Measurements from ENCODE around the gene TEX54. TPM values are rescaled to one million over a fixed set of nuclear protein-coding genes. Genes with fewer than 3 reads are reported as not detected.

Gene TEX54
- 1 to 10 TPM in 5 of 6 donors, not detected in 1; 2.3 to 7.0 (median 3.7) TPM for polyA plus RNA-seq (ENCODE audit: low read depth in 6 of 6)

DNA sequence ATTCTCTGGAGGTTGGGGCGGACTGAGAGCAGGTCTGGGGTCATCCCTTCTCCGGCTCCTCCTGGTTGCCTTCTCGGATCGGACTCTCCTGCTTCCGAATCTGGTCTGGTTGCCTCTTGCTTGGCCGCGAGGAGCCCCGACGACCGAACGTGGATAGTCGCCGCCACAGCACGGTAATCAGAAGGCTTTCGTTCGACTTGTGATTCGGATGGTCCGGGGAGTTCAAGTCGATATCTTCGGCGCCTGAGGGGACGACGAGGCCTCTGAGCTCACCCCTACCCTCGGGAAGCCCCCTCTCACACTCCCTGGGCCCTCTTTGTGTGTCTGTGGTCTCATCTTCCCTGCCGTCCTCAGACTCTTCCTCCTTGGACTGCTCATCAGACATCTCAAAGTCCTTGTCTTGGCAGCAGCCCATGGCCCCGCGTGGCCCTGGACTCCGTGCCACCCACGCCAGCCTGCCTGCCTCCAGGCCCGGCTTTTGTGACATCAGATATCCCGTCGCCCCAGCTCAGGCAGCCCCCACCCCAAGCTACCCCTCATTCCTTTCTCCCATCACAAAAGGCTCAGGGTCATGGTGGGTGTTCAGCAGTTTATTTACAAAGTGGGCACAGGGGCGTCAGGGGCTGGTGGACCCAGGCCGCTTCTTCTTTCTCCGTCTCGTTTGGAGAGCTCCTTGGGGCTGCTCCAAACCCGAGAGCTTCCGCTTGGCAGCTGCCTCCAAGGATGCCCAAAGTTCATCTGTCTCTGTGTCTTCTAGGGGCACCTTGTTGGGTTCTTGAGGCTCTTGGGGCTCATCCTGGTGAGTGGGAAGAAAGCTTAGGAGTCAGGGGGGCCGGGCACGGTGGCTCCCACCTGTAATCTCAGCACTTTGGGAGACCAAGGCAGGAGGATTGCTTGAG is at the start of gene TEX54:
Gene TEX54, minus strand, starts transcription at position 506 of the 899 bp plus-strand sequence.
- H3K4me3 Mint-ChIP-seq = peak within 1 kb of the TSS; percentile 90 to 100 (median 98)
- peaks cover 9 to 11% of the 10 kb centered on the region in 2 donors for H3K36me3 Mint-ChIP-seq
- DNase-seq (no peak), ATAC-seq (ENCODE audit: low read depth in 2 of 2) (peak; percentile 2 to 3)
- peak within 1 kb of the TSS; percentile 97 to 100 (median 99) for H3K27ac Mint-ChIP-seq
- no peaks in the 10 kb centered on the region for H3K27me3 Mint-ChIP-seq
- peaks cover 38 to 55% (median 47%) of the 10 kb centered on the region in 3 donors for H3K4me1 Mint-ChIP-seq
- no peaks in the 10 kb centered on the region for H3K9me3 Mint-ChIP-seq

DNA sequence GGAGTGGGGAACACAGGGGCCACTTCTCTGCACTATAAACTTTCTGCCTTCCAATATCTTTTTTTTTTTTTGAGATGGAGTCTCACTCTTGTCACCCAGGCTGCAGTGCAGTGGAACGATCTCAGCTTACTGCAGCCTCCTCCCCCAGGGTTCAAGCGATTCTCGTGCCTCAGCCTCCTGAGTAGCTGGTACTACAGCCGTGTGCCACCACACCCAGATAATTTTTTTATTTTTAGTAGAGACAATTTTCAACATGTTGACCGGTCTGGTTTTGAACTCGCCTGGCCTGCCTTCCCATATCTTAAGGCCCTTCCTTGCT is 49.7 kb upstream of the TEX54 start:
- peak overlapping the region in 5 of 6 donors; percentile 65 to 98 (median 88) for H3K27ac Mint-ChIP-seq
- peak overlapping the region; percentile 99 to 100 (median 100) for H3K4me3 Mint-ChIP-seq
- no peaks in the 10 kb centered on the region for H3K27me3 Mint-ChIP-seq
- peaks cover 37 to 43% (median 41%) of the 10 kb centered on the region in 3 donors for H3K4me1 Mint-ChIP-seq
- no peak for ATAC-seq (ENCODE audit: low read depth in 2 of 2)
- no peaks in the 10 kb centered on the region for H3K9me3 Mint-ChIP-seq
- peaks cover 5 to 40% of the 10 kb centered on the region in 2 donors for H3K36me3 Mint-ChIP-seq
- no peak for DNase-seq

GRCh38 chr11:62881579-62882430 is 49.2 kb upstream of the TEX54 start:
- peak overlapping the region; percentile 99 to 100 (median 100) for H3K4me3 Mint-ChIP-seq
- H3K4me1 Mint-ChIP-seq = peaks cover 37 to 43% (median 43%) of the 10 kb centered on the region in 3 donors
- H3K36me3 Mint-ChIP-seq = peaks cover 5 to 34% of the 10 kb centered on the region in 2 donors

DNA sequence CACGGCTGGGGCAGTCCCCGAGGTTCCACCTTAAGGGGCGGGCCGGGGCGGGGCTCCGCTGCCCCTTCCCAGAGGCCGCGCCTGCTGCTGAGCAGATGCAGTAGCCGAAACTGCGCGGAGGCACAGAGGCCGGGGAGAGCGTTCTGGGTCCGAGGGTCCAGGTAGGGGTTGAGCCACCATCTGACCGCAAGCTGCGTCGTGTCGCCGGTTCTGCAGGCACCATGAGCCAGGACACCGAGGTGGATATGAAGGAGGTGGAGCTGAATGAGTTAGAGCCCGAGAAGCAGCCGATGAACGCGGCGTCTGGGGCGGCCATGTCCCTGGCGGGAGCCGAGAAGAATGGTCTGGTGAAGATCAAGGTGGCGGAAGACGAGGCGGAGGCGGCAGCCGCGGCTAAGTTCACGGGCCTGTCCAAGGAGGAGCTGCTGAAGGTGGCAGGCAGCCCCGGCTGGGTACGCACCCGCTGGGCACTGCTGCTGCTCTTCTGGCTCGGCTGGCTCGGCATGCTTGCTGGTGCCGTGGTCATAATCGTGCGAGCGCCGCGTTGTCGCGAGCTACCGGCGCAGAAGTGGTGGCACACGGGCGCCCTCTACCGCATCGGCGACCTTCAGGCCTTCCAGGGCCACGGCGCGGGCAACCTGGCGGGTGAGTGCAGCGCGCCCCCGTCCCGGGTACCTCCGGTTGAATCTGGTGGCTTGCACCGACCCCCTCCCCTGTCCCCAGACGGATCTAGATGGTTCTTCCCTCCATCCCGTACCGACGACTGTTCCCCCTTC is 48.4 kb upstream of the TEX54 start, which contains the start of gene SLC3A2:
Gene SLC3A2, plus strand, starts transcription at position 94 of the 776 bp plus-strand sequence. Its CDS starts 128 bp downstream, at position 222.
- no peaks in the 10 kb centered on the region for H3K9me3 Mint-ChIP-seq
- H3K36me3 Mint-ChIP-seq = peaks cover 5 to 33% of the 10 kb centered on the region in 2 donors
- peaks cover 37 to 43% (median 43%) of the 10 kb centered on the region in 3 donors for H3K4me1 Mint-ChIP-seq
- ATAC-seq (ENCODE audit: low read depth in 2 of 2) = peak; percentile 82
- H3K4me3 Mint-ChIP-seq = peak within 1 kb of the TSS; percentile 99 to 100 (median 100)
- peak within 1 kb of the TSS; percentile 98 to 100 (median 98) for H3K27ac Mint-ChIP-seq
- DNase-seq = peak; percentile 83
- no peaks in the 10 kb centered on the region for H3K27me3 Mint-ChIP-seq

More at GRCh38 chr11:62881579-62882430, 49.2 kb upstream of the TEX54 start:
- DNase-seq = no peak
- no peaks in the 10 kb centered on the region for H3K9me3 Mint-ChIP-seq
- H3K27me3 Mint-ChIP-seq = no peaks in the 10 kb centered on the region
- H3K27ac Mint-ChIP-seq = peak overlapping the region; percentile 98 to 100 (median 98)
- ATAC-seq (ENCODE audit: low read depth in 2 of 2) = peak; percentile 51 to 56

- peaks cover 37 to 43% (median 41%) of the 10 kb centered on the region in 3 donors for H3K4me1 Mint-ChIP-seq
- no peaks in the 10 kb centered on the region for H3K9me3 Mint-ChIP-seq
- DNase-seq = no peak
- peak overlapping the region; percentile 98 to 100 (median 98) for H3K27ac Mint-ChIP-seq
- ATAC-seq (ENCODE audit: low read depth in 2 of 2) = peak in 1 of 2 donors; percentile 1
- H3K4me3 Mint-ChIP-seq = peak overlapping the region; percentile 99 to 100 (median 100)
- H3K36me3 Mint-ChIP-seq = peaks cover 5 to 30% of the 10 kb centered on the region in 2 donors
- H3K27me3 Mint-ChIP-seq = no peaks in the 10 kb centered on the region
Measured at GRCh38 chr11:62880231-62880802, 47.7 kb upstream of the TEX54 start.

- ATAC-seq (ENCODE audit: low read depth in 2 of 2) = no peak
- H3K4me3 Mint-ChIP-seq = peak overlapping the region; percentile 57 to 100 (median 100)
Measured at GRCh38 chr11:62879235-62879978, 46.8 kb upstream of the TEX54 start.

DNA sequence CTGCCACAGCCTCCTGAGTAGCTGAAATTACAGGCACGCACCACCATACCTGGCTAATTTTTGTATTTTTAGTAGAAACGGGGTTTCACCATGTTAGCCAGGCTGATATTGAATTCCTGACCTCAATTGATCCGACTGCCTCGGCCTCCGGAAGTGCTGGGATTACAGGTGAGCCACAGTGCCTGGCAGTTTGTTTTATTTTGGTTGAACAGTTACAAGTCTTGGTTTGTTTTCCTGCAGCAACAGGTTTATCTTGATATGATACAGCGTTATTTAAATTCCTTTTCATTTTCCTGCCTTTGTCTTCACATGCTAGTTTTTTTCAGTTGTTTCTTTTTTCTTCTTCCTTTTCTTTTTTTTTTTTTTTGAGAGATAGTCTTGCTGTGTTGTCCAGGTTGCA is 44.1 kb upstream of the TEX54 start:
- Mint-ChIP-seq H3K4me1 (peaks cover 13 to 23% (median 19%) of the 10 kb centered on the region in 3 donors), H3K27ac (no peak overlapping the region), H3K27me3 (no peaks in the 10 kb centered on the region), H3K4me3 (no peak overlapping the region), H3K9me3 (no peaks in the 10 kb centered on the region), H3K36me3 (peaks cover 0 to 6% of the 10 kb centered on the region in 2 donors)
- no peak for ATAC-seq (ENCODE audit: low read depth in 2 of 2)
- DNase-seq = no peak

More at GRCh38 chr11:62879235-62879978, 46.8 kb upstream of the TEX54 start:
- no peak for DNase-seq
- Mint-ChIP-seq H3K27me3 (no peaks in the 10 kb centered on the region), H3K27ac (peak overlapping the region; percentile 81 to 100 (median 98)), H3K9me3 (no peaks in the 10 kb centered on the region), H3K36me3 (peaks cover 5 to 26% of the 10 kb centered on the region in 2 donors), H3K4me1 (peaks cover 37 to 43% (median 37%) of the 10 kb centered on the region in 3 donors)

GRCh38 chr11:62875698-62876478 is 43.2 kb upstream of the TEX54 start:
- Mint-ChIP-seq H3K9me3 (no peaks in the 10 kb centered on the region), H3K4me1 (peaks cover 12 to 19% (median 16%) of the 10 kb centered on the region in 3 donors), H3K27ac (no peak overlapping the region), H3K27me3 (no peaks in the 10 kb centered on the region), H3K4me3 (peak overlapping the region in 1 of 8 donors; percentile 29), H3K36me3 (peaks cover 0 to 5% of the 10 kb centered on the region in 2 donors)
- no peak for DNase-seq
- ATAC-seq (ENCODE audit: low read depth in 2 of 2) = no peak

DNA sequence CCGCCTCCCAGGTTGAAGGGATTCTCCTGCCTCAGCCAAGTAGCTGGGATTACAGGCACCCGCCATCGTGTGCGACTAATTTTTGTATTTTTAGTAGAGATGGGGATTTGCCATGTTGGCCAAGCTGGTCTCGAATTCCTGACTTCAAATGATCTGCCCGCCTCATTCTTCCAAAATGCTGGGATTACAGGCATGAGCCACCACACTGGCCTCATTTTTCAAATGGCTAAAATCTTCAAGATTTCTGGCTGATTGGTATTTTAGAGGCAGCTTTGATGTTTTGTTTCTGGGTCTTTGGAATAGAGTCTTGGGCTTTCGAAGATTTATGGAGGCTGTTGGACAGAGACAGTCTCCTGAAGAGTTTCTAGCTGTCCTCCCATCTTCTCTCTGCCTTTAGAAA is 42.2 kb upstream of the TEX54 start:
- H3K36me3 Mint-ChIP-seq = no peaks in the 10 kb centered on the region

DNA sequence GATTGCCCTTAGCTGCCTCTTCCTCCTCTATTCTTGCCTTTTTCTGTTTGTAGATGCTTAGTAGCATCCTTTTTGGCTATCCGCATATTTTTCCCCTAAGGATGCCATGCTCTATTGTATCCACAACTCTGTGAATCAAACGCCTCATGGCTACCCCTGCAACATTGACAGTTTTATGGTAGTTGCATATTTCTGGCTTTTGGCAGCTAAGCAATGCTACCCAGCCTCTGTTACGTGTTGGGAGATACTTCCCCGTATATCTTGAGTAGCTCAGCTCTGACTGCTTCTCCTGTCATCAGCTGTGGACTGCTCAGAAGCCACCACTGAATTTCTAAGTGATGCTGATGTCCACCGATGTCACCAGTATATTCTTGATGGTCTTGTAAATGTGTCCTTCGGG is 33.0 kb upstream of the TEX54 start:
- peaks cover 0 to 8% (median 5%) of the 10 kb centered on the region in 3 donors for H3K4me1 Mint-ChIP-seq
- no peak overlapping the region for H3K4me3 Mint-ChIP-seq
- H3K27ac Mint-ChIP-seq = no peak overlapping the region
- H3K36me3 Mint-ChIP-seq = no peaks in the 10 kb centered on the region
- no peaks in the 10 kb centered on the region for H3K27me3 Mint-ChIP-seq
- no peaks in the 10 kb centered on the region for H3K9me3 Mint-ChIP-seq
- no peak for ATAC-seq (ENCODE audit: low read depth in 2 of 2)
- no peak for DNase-seq

More for the DNA sequence above, 42.2 kb upstream of the TEX54 start:
- Mint-ChIP-seq H3K27ac (no peak overlapping the region), H3K4me1 (peaks cover 4 to 9% (median 6%) of the 10 kb centered on the region in 3 donors), H3K9me3 (no peaks in the 10 kb centered on the region), H3K4me3 (peak overlapping the region in 1 of 8 donors; percentile 25), H3K27me3 (no peaks in the 10 kb centered on the region)
- DNase-seq (no peak), ATAC-seq (ENCODE audit: low read depth in 2 of 2) (no peak)

DNA sequence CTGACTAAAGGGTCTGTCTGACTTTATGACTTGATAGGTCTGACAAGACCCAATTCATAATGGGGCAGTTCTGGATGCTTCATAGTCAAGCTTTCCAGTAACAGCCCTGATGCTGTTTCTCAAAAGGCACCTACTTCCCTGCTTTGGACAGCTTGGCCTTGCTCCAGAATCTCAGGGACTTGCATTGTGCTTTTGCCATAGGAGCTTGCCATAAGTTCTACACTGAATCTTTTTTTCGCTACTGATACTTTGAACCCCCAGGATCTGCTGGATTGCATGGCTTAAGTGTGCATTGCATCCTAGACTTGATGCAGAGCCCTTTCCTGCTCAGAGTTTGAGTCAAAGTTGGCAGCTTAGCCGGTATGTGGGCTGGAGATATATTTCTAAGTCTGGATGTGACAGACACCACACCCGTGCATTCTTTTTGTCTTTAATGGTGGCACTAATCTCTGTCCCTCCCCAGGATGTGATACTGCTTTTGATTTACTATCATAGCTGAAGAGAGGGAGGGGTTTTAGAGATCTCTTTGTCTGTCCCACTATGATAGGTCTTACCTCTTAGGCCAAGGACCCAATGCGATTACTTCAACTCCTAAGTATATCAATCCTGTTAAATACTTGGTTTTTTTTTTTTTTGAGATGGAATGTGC is 31.2 kb upstream of the TEX54 start:
- H3K4me1 Mint-ChIP-seq = peaks cover 0 to 8% (median 5%) of the 10 kb centered on the region in 3 donors
- H3K9me3 Mint-ChIP-seq = no peaks in the 10 kb centered on the region
- no peak for DNase-seq
- no peaks in the 10 kb centered on the region for H3K36me3 Mint-ChIP-seq
- ATAC-seq (ENCODE audit: low read depth in 2 of 2) = no peak
- peak overlapping the region in 1 of 6 donors; percentile 64 for H3K27ac Mint-ChIP-seq
- H3K4me3 Mint-ChIP-seq = no peak overlapping the region
- H3K27me3 Mint-ChIP-seq = no peaks in the 10 kb centered on the region

All from naive B cell (primary cell).